ENCODE results near the gene C13orf42.
"Not testable (repeated sequence)": the region's sequence is repeated elsewhere in the genome, so short reads cannot be mapped to it uniquely, and the experiment has no call there.

The C13orf42 gene

DNA sequence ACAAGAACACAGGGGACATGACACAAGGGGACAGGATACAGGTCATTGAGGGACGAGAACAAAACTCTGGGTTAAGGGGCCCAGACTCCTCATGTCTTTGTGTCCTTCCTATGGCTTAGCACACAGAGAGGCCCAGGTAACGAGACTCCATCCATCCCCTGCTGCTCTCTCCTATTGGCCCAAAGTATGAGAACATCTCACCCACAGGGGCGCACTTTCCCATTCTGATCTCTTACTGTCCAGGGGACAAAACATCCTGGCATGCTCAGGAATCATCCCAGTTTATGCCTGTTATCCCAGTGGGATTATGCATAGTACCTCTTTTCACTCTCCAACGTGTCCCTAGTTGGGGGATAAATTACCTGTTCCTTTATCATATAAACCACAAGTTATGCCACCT is 19.2 kb downstream of the C13orf42 start:
- Histone ChIP-seq H3K79me2 (ENCODE audit: insufficient read depth, low read depth) (no peaks in the 10 kb centered on the region), H3K27me3 (ENCODE audit: insufficient read depth, low read depth) (no peaks in the 10 kb centered on the region), H3K4me3 (IDR thresholded peaks at IDR 0.05; ENCODE audit: insufficient read depth, low read depth, low read length) (no peak overlapping the region), H4K20me1 (ENCODE audit: insufficient read depth) (no peaks in the 10 kb centered on the region), H3K9ac (no peak overlapping the region), H3K27ac (no peak overlapping the region), H3K4me1 (ENCODE audit: low read depth, poor library complexity, severe bottlenecking) (no peaks in the 10 kb centered on the region), H3K36me3 (ENCODE audit: insufficient read depth) (no peaks in the 10 kb centered on the region), H3K4me2 (no peak overlapping the region), H2AFZ (ENCODE audit: low read depth) (no peak overlapping the region)
- TF ChIP-seq, protein P1, sequence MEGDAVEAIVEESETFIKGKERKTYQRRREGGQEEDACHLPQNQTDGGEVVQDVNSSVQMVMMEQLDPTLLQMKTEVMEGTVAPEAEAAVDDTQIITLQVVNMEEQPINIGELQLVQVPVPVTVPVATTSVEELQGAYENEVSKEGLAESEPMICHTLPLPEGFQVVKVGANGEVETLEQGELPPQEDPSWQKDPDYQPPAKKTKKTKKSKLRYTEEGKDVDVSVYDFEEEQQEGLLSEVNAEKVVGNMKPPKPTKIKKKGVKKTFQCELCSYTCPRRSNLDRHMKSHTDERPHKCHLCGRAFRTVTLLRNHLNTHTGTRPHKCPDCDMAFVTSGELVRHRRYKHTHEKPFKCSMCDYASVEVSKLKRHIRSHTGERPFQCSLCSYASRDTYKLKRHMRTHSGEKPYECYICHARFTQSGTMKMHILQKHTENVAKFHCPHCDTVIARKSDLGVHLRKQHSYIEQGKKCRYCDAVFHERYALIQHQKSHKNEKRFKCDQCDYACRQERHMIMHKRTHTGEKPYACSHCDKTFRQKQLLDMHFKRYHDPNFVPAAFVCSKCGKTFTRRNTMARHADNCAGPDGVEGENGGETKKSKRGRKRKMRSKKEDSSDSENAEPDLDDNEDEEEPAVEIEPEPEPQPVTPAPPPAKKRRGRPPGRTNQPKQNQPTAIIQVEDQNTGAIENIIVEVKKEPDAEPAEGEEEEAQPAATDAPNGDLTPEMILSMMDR (conservative IDR thresholded peaks at IDR 0.05; ENCODE audit: low read depth, low read length), result no peak

- Histone ChIP-seq H3K4me3 (IDR thresholded peaks at IDR 0.05; ENCODE audit: insufficient read depth, low read depth, low read length) (no peak overlapping the region), H3K36me3 (ENCODE audit: insufficient read depth) (no peaks in the 10 kb centered on the region), H3K79me2 (ENCODE audit: insufficient read depth, low read depth) (no peaks in the 10 kb centered on the region), H3K27ac (no peak overlapping the region), H4K20me1 (ENCODE audit: insufficient read depth) (no peaks in the 10 kb centered on the region), H2AFZ (ENCODE audit: low read depth) (no peak overlapping the region), H3K4me1 (ENCODE audit: low read depth, poor library complexity, severe bottlenecking) (no peaks in the 10 kb centered on the region), H3K9ac (no peak overlapping the region), H3K4me2 (no peak overlapping the region), H3K27me3 (ENCODE audit: insufficient read depth, low read depth) (no peaks in the 10 kb centered on the region)
- TF ChIP-seq, protein P1 (conservative IDR thresholded peaks at IDR 0.05; ENCODE audit: low read depth, low read length), result no peak
These were observed 27.4 kb downstream of the C13orf42 start for GRCh38 chr13:51083706-51084105.

DNA sequence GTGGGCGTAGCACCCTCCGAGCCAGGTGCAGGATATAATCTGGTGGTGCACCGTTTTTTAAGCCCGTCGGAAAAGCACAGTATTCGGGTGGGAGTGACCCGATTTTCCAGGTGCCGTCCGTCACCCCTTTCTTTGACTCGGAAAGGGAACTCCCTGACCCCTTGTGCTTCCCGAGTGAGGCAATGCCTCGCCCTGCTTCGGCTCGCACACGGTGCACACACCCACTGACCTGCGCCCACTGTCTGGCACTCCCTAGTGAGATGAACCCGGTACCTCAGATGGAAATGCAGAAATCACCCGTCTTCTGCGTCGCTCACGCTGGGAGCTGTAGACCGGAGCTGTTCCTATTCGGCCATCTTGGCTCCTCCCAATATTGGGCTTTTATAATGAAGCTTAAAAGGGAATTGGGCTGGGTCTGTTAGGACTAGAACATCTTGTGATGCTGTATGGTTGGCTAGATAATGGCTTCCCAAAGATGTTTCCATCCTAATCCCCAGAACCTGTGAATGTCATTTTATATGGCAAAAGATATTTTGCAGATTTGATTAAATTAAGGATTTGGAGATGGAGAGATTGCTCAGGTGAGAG is 30.5 kb downstream of the C13orf42 start:
- H3K36me3 ChIP-seq (ENCODE audit: insufficient read depth); H3K4me1 ChIP-seq (ENCODE audit: low read depth, poor library complexity, severe bottlenecking); H3K27ac ChIP-seq; H2AFZ ChIP-seq (ENCODE audit: low read depth); H3K79me2 ChIP-seq (ENCODE audit: insufficient read depth, low read depth); H4K20me1 ChIP-seq (ENCODE audit: insufficient read depth); H3K4me2 ChIP-seq; H3K9ac ChIP-seq; H3K4me3 ChIP-seq (IDR thresholded peaks at IDR 0.05; ENCODE audit: insufficient read depth, low read depth, low read length); H3K27me3 ChIP-seq (ENCODE audit: insufficient read depth, low read depth): not testable (repeated sequence)

GRCh38 chr13:51071493-51071892 is 39.6 kb downstream of the C13orf42 start:
- Histone ChIP-seq H2AFZ (ENCODE audit: low read depth) (no peak overlapping the region), H3K27ac (no peak overlapping the region), H4K20me1 (ENCODE audit: insufficient read depth) (no peaks in the 10 kb centered on the region), H3K79me2 (ENCODE audit: insufficient read depth, low read depth) (no peaks in the 10 kb centered on the region), H3K9ac (no peak overlapping the region), H3K4me3 (IDR thresholded peaks at IDR 0.05; ENCODE audit: insufficient read depth, low read depth, low read length) (no peak overlapping the region), H3K27me3 (ENCODE audit: insufficient read depth, low read depth) (no peaks in the 10 kb centered on the region), H3K36me3 (ENCODE audit: insufficient read depth) (no peaks in the 10 kb centered on the region), H3K4me1 (ENCODE audit: low read depth, poor library complexity, severe bottlenecking) (peaks cover 6% of the 10 kb centered on the region), H3K4me2 (no peak overlapping the region)
- TF ChIP-seq, protein P1 (conservative IDR thresholded peaks at IDR 0.05; ENCODE audit: low read depth, low read length), result no peak

DNA sequence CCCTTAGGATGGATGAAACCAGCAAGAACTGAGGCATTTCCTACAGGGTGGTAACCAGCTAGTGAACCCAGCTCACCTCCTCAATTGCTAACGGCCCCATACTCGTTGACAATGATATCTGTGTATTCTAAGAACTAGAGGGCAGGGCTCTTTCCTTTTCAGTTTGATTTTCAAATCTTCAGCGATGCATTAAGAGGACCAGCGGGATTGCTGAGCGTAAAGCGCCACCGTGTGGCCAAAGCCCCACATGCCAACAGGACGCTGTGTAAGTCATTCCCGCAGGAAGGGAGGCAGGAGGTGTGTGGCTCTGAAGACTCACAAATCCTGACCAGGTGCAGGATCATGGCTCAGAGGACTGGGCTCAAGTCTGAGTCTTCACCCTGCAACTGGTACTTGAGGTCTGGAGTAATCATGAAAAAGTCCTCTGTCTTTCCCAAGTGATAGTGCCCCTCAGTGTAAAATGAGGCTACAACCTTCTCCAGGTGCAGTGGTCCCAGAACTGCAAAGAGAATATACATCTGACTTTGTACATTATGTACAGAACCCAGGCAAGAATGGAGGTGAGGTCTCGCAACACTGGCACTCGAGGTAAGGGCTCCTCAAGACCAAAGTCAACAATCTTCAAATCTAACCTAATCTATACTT is 40.9 kb downstream of the C13orf42 start:
- Histone ChIP-seq H3K4me2 (0 out of 2 replicates have a peak overlapping the region, but pooled peaks have one; percentile 27), H3K27me3 (ENCODE audit: insufficient read depth, low read depth) (no peaks in the 10 kb centered on the region), H3K9ac (no peak overlapping the region), H3K36me3 (ENCODE audit: insufficient read depth) (no peaks in the 10 kb centered on the region), H3K79me2 (ENCODE audit: insufficient read depth, low read depth) (no peaks in the 10 kb centered on the region), H4K20me1 (ENCODE audit: insufficient read depth) (no peaks in the 10 kb centered on the region), H3K27ac (no peak overlapping the region), H3K4me3 (IDR thresholded peaks at IDR 0.05; ENCODE audit: insufficient read depth, low read depth, low read length) (no peak overlapping the region), H2AFZ (ENCODE audit: low read depth) (peak overlapping the region; percentile 28; the same call in 1 of the 2 replicates), H3K4me1 (ENCODE audit: low read depth, poor library complexity, severe bottlenecking) (peaks cover 6% of the 10 kb centered on the region)
- TF ChIP-seq, protein P1 (conservative IDR thresholded peaks at IDR 0.05; ENCODE audit: low read depth, low read length), result peak; percentile 88

All from KMS-11 (cell line).